ENCODE data around the gene IFNL2. TPM values are rescaled to one million over a fixed set of nuclear protein-coding genes. Genes with fewer than 3 reads are reported as not detected.
"Not testable (repeated sequence)": the region's sequence is repeated elsewhere in the genome, so short reads cannot be mapped to it uniquely, and the experiment has no call there.

The IFNL2 gene
- total RNA-seq, 1 donor from 2014 or later = not detected

DNA sequence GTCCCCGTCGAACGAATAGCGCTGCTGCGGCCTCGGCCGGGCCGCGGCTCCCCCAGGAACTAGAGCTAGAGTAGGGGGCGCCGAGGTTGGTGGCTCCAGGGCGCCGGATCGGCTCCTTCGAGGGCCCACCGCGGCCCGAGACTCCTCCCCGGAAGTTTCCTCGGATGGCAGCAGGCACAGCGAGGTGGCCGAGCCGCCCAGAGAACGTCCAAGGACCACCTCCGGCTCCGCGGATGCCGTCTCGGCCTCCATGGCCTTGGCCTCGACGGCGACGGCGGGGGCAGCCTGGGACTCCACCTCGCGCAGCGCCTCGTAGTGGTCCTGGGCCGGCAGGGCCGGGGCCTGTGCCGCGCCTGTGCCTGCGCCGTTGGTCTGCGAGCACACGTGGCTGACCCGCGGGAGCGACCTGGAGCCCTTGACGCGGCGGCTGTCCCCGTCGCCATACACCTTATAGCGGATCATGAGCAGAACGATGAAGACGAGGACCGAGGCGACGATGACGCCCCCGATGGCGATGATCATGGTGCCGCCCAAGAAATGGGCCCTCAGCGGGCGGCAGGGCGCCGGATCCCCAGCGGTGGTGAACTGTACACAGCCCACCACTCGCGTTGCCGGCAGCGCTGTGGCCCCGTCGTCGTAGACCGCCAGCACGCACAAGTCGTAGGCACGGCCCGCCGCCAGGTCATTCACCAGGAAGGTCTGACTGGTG lies 39.8 kb downstream of the IFNL2 start:
- no peaks in the 10 kb centered on the region for H3K9me3 Mint-ChIP-seq
- H3K4me3 Mint-ChIP-seq = no peak overlapping the region
- no peak for DNase-seq (ENCODE audit: low read depth, low spot score)
- H3K27me3 Mint-ChIP-seq (ENCODE audit: low read depth) = peaks cover 79% of the 10 kb centered on the region
- H3K4me1 Mint-ChIP-seq = peaks cover 18% of the 10 kb centered on the region
- H3K27ac Mint-ChIP-seq (ENCODE audit: unreplicated experiment) = no peak overlapping the region
- H3K36me3 Mint-ChIP-seq (ENCODE audit: low read depth) = no peaks in the 10 kb centered on the region
- TF ChIP-seq CTCF (conservative IDR thresholded peaks at IDR 0.05) = peak; percentile 16

GRCh38 chr19:39308531-39309304 lies 40.5 kb downstream of the IFNL2 start:
- Mint-ChIP-seq H3K4me1 (peaks cover 18% of the 10 kb centered on the region), H3K27ac (ENCODE audit: unreplicated experiment) (no peak overlapping the region), H3K36me3 (ENCODE audit: low read depth) (peaks cover 2% of the 10 kb centered on the region), H3K4me3 (peak overlapping the region; percentile 29), H3K27me3 (ENCODE audit: low read depth) (peaks cover 72% of the 10 kb centered on the region), H3K9me3 (no peaks in the 10 kb centered on the region)
- DNase-seq (ENCODE audit: low read depth, low spot score) = no peak
- TF ChIP-seq CTCF (conservative IDR thresholded peaks at IDR 0.05) = no peak

- not testable (repeated sequence) for DNase-seq (ENCODE audit: low read depth, low spot score); H3K4me3 Mint-ChIP-seq; H3K27ac Mint-ChIP-seq (ENCODE audit: unreplicated experiment); H3K36me3 Mint-ChIP-seq (ENCODE audit: low read depth); H3K9me3 Mint-ChIP-seq
- Mint-ChIP-seq H3K27me3 (ENCODE audit: low read depth) (peaks cover 66% of the 10 kb centered on the region), H3K4me1 (peaks cover 18% of the 10 kb centered on the region)
These were observed 41.1 kb downstream of the IFNL2 start for GRCh38 chr19:39309305-39309670.

- peak overlapping the region; percentile 52 for H3K27ac Mint-ChIP-seq (ENCODE audit: unreplicated experiment)
These were observed 42.5 kb downstream of the IFNL2 start for GRCh38 chr19:39310558-39311311.

DNA sequence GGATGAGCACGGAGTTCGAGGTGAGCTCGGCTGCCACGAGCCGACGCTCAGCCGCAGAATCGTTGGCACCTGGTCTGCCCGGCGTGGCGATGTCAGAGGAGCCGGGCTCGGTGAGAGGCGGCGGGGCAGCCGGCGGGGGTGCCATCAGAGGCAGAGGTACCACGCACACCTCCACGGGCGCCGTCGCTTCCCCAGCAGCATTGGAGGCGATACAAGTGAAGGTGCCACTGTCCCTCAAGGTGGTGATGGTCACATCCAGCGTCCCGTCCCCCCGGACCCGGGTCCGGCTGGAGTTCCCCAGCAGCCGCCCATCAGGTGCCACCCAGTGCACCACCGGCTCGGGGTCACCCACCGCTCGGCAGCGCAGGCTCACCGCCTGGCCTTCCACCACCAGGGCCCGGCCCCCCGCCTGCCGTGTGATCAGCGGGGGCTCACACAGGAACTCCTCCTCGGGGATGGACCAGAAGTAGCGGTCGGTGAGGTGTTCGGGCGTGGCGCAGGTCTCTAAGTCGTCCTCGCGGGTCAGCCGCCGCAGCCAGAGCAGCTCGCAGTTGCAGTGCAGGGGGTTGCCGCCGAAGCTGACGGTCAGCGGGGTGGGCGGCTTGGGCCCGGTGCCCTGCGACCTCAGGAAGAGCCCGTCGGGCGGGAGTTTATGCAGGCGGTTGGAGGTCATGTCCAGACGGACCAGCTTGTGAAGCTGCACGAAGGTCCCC lies 46.0 kb downstream of the IFNL2 start:
- no peak for DNase-seq (ENCODE audit: low read depth, low spot score)
- Mint-ChIP-seq H3K27me3 (ENCODE audit: low read depth) (peaks cover 32% of the 10 kb centered on the region), H3K36me3 (ENCODE audit: low read depth) (peaks cover 2% of the 10 kb centered on the region), H3K27ac (ENCODE audit: unreplicated experiment) (no peak overlapping the region), H3K4me1 (peaks cover 10% of the 10 kb centered on the region), H3K9me3 (no peaks in the 10 kb centered on the region), H3K4me3 (no peak overlapping the region)
- no peak for TF ChIP-seq CTCF (conservative IDR thresholded peaks at IDR 0.05)

More at GRCh38 chr19:39310558-39311311, 42.5 kb downstream of the IFNL2 start:
- peaks cover 18% of the 10 kb centered on the region for H3K4me1 Mint-ChIP-seq
- TF ChIP-seq CTCF (conservative IDR thresholded peaks at IDR 0.05) = no peak
- peaks cover 2% of the 10 kb centered on the region for H3K36me3 Mint-ChIP-seq (ENCODE audit: low read depth)
- H3K27me3 Mint-ChIP-seq (ENCODE audit: low read depth) = peaks cover 52% of the 10 kb centered on the region
- peak overlapping the region; percentile 11 for H3K4me3 Mint-ChIP-seq
- H3K9me3 Mint-ChIP-seq = no peaks in the 10 kb centered on the region
- no peak for DNase-seq (ENCODE audit: low read depth, low spot score)
